NCI-H524 (cell line): Measurements from ENCODE around the gene DDX47.
"Not testable (repeated sequence)": the region's sequence is repeated elsewhere in the genome, so short reads cannot be mapped to it uniquely, and the experiment has no call there.

Source experiments
- DNase-seq, 2 experiments: peaks; one replicate each; lab custom pipeline; 2025; lab: John Stamatoyannopoulos, UW

The DDX47 gene

DNA sequence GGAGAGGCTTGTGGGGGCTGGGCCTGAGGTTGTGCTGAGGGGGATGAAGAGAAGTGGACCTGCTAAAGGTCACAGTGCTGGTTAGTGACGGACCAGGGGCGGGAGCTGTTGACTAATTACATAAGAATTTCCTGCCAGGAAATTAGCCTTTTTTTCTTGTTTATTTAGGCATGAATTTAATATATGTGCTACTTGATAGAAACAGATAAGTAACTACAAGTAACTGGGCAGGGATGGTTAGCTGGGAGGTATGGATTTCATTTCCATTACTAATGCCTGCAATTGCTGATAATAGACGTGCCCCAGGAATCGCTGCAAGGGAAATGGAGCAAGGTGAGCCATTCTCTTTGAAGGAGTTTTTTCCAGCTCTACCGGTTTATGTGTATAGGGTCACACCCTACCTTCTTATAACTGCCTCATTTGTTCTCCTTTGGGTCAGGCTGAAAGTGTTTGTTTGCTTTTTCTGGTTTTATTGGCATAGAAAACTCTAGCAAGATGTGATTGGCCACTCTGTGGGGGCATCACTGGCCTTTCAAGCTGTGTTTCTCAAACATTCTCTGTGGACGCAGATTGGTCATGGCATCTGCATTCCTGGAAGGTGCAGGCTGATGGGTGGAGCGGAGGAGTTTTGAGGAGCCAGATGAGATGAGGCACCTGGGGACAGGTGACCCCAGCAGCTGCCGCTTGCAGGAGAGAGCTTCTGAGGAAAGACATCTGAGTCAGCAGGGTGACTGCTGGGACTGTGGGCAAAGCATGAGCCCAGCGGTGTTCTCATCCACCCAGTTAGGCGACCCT lies 59.2 kb downstream of the DDX47 start:
- DNase-seq = no peak

DNA sequence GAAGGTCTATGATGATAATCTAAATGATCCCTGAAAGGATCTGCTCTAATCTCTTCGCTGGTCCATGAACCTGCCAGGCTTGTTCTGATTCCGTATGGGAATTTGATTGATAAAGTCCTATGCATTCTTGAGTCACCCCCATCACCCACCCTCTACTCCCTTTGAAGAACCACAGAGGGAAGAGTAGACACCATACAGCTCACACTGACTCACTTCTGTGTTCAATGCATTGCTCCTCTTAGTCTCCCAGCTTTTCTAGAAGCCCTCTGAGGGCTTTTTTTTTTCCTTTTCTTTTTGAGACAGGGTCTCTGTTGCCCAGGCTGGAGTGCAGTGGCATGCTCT lies 59.8 kb downstream of the DDX47 start:
- DNase-seq = no peak

DNA sequence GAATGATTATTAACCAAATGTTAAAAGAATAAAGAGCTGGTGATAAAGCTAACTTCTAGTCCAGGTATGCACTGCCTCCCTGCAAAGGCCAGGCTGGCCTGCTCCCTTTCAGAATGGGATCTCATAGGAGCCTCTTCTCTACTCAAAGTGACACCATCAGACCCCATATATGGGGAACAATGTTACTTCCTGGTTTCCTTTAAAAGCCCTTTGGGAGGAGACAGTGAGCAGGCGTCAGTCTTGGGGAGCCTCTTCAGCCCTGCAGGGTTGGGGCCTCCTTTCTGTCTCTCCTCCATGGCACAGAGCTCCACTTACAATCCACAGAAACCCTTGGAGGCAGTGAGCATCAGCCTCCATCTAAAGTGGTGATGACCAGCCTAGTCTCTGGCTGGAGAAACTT lies 60.9 kb downstream of the DDX47 start:
- DNase-seq = no peak

DNA sequence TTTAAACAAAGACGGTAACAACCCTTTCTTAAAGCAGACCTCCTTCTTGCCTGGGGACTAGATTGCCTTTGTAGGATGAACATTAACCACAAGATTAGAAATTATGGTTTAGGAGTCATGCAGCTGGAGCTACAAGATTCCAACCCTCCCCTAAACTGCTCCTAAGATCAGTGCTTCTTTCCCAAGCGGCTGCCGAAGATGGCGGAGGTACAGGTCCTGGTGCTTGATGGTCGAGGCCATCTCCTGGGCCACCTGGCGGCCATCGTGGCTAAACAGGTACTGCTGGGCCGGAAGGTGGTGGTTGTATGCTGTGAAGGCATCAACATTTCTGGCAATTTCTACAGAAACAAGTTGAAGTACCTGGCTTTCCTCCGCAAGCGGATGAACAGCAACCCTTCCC lies 62.2 kb downstream of the DDX47 start:
- not testable (repeated sequence) for DNase-seq

DNA sequence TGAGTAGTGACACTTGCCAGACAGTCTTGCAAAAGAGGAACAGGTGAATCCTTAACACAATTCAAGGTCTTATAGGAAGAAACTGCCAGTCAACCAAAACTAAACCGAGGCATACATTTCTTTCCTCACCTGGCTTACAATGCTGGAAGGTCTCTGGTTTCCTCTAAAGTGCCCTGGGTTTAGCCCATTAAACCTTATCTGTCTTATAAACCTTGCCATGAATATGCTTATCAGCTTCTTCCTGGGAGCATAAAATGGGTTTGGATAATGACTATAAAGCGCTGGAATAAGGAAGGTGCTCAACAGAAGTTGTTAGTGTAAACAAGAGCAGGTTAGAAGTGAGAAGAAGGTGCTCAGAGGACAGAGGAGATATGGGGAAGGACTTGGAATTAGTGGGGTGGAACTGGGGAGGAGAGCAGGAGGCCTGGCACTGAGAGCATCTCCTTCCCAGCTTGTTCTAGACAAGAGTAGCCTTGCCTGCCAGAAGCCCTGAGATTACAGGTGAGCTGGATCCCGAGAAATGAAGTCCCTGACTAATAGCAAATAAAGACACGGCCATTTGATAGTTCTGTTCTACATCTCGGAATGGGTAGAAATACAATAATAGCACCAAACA lies 64.1 kb downstream of the DDX47 start:
- no peak for DNase-seq

DNA sequence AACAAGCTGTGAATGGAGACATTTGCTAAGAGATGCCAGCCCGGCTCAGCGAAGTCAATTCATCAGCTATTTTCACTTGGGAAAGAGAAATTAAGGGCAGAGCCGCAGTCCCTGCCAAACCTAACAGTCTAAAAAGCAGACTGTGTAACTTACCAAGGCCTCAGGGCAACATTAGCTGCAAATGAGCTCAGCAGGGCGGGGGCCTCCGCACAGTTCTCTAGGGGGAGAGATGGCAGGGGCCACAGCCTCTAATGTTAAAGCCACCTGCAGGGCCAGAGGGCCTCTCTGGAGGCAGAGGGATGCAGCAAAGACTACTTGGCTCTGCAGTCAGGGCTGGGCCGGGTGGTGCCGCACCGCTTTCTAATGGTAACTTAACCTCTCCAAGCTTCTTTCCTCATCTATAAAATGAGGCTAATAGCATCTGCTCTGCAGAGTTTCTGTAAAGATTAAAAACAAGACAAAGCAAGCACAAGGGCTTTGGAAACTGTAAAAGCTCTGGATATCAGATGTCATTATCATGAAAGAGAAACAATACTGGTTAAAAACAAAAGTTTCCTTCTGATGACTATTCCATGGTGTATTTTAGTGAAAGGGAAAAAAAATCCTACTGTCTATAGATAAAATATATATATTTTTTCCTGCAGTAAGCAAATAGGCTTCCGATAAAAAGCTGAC lies 64.8 kb downstream of the DDX47 start:
- DNase-seq = no peak
